ENCODE measurements around the gene OVAAL.

Gene OVAAL

DNA sequence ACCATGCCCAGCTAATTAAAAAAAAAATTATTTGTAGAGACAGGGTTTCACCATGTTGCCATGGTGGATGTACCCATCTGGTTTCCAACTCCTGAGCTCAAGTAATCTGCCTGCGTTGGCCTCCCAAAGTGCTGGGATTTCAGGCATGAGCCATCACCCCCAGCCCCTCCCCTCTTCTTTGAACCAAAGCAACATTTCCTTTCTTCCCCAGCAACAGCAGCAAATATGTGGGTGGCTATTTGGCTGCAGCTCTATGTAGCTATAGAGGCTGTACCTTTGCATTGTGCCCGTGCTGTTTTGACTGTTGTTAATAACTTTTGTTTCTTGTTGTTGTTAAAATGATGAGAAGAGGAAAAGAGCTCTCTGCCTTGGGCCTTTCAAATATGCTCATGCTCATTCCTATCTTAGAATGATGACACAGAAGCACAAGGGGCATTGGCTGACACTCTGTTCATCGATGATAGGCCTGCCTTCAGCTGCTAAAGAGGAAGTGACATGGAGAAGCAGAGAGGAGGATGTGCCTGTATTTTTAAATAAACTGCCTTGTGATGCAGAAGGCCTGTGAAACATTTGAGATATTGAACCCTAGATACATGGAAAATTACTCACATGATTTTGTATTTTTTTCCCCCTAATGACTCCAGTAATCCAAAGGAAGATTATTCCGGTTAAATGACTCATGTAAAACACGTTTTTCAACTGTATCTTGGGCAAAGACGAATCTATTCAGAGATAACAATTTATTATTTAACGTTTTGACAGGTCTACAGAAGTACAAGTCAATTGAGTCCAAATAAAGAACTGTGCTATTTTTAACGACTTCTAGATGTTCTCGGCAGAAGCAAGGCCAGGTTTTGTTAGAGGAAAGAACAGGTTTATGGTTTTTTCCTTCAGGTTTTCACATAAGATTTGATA lies 52.5 kb downstream of the OVAAL start:
- no peak for DNase-seq

DNA sequence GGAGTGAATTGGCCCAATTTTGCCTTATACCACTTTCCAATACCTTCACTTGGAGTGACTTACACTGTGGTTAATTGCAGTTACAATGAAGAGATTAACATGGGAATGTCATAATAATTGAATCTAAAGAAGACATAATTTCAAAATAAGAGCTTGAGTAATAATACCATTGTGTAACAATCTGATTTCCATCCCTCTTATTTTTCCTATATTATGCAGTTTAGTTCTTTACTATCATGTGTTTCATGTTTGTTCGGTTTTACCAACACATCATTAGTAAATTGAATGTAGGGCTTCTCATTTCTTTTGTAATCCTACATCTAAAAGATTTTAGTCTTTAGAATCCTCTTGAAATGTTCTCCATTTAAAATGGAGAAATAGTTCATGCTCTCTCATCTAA lies 53.9 kb downstream of the OVAAL start:
- no peak for DNase-seq

DNA sequence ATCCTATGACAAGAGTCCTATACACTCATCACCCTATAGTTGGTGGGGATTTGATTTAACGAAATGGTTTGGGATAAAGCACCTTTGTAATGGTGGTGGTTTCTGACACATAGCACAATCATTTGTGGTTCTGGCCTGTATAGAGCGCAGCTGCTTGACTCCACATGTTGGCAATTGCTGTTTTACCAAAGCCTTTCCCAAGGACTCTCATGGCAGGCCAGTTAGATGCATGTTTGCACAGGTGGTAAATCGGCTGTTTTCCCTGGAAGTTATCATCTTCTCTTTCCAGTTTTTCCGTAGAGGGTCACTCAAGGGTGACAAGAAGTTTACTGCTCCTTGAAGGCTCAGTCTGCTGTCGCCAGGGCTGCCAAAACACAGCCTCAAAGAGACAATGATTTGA lies 56.0 kb downstream of the OVAAL start:
- peak; percentile 99 for DNase-seq

DNA sequence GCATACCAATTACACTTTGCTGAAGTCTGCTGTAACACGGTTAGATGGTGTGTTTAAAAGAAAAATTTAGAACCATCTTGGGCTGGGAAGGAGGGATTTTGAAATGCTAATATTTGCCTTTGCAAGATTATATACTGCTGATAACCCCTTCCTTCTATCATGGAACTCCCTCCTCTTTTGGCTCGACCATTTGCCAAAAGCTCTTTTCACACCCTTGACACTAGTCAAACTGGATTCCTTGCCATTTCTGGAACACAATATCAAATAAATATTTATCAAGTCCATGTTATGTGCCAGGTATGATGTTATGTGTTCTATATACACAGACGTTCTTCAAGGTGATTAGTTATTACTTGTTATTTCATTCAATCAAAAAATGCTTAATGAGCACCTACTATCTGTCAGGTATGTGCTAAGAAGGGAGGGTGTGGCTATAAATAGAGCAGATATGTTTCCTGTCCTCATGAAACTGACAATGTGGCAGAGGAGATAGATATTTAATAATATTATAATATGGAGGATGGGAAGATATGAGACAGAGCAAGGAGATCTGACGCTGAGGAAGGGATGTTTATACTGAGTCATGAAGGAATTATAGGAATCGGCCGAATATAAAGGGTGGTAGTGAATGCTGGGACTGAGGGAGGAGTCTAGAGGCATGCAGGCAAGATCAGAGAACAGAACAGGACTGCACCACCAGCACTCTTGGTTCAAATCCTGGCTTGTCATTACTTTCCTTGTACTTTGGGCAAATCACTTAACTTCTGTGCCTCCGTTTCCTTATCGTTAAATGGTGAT lies 56.9 kb downstream of the OVAAL start:
- no peak for DNase-seq

Data from DMS79 treated with DMSO at 0.1 percent for 48 hours (cell line).